HEK293T (cell line): ENCODE measurements around the gene MAP3K10.

ENCODE experiments used
- BHLHE40 ChIP-seq: fragments of 450-650 bp; IDR thresholded peaks from 2 replicates; pipeline ENCODE4 v1.6.1; 2016; ENCODE audit warnings: mild to moderate bottlenecking, moderate library complexity, borderline replicate concordance
- CTBP1 ChIP-seq: fragments of 450-650 bp; IDR thresholded peaks from 2 replicates; pipeline ENCODE4 v1.6.1; 2016; ENCODE audit warnings: borderline replicate concordance
- ELF4 ChIP-seq: fragments of 450-650 bp; IDR thresholded peaks from 2 replicates; pipeline ENCODE4 v1.6.1; 2017; ENCODE audit warnings: antibody characterized with exemption

- TF ChIP-seq ELF4 (no peak), BHLHE40 (no peak), CTBP1 (no peak)
Measured at GRCh38 chr19:40229926-40230417, 38.7 kb downstream of the MAP3K10 start.
